ENCODE data around the gene HCK.

- TF ChIP-seq, protein P1, sequence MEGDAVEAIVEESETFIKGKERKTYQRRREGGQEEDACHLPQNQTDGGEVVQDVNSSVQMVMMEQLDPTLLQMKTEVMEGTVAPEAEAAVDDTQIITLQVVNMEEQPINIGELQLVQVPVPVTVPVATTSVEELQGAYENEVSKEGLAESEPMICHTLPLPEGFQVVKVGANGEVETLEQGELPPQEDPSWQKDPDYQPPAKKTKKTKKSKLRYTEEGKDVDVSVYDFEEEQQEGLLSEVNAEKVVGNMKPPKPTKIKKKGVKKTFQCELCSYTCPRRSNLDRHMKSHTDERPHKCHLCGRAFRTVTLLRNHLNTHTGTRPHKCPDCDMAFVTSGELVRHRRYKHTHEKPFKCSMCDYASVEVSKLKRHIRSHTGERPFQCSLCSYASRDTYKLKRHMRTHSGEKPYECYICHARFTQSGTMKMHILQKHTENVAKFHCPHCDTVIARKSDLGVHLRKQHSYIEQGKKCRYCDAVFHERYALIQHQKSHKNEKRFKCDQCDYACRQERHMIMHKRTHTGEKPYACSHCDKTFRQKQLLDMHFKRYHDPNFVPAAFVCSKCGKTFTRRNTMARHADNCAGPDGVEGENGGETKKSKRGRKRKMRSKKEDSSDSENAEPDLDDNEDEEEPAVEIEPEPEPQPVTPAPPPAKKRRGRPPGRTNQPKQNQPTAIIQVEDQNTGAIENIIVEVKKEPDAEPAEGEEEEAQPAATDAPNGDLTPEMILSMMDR (IDR thresholded peaks at IDR 0.05; ENCODE audit: insufficient read depth, low read depth, low read length): no peak
- TF ChIP-seq EZH2 (IDR thresholded peaks at IDR 0.05; ENCODE audit: insufficient read depth, low read length): no peak
Observed at GRCh38 chr20:32109392-32110172, 57.5 kb downstream of the HCK start, which contains the start of gene TM9SF4.
